SK-N-MC (cell line): ENCODE results near the gene PIK3CB.
"Not testable (repeated sequence)": the region's sequence is repeated elsewhere in the genome, so short reads cannot be mapped to it uniquely, and the experiment has no call there.

Experiments
- DNase-seq: peaks from one replicate; pipeline ENCODE4 v3.0.0-alpha.2; 2011; ENCODE audit warnings: low read depth, low spot score
- H3K27ac ChIP-seq: fragments of 200-600 bp; sonication (generic); 2 replicates; pipeline ENCODE4 v1.5.1; 2016; ENCODE audit warnings: mixed run types
- H3K36me3 ChIP-seq: fragments of 200-600 bp; sonication (generic); 2 replicates; pipeline ENCODE4 v1.6.1; 2017; ENCODE audit warnings: antibody characterized with exemption, low read length, mixed read lengths; ENCODE audit not compliant: insufficient read depth
- H3K4me3 ChIP-seq: fragments of 200-600 bp; sonication (generic); 2 replicates; pipeline ENCODE4 v1.5.1; 2016
- H3K9ac ChIP-seq: fragments of 200-600 bp; sonication (generic); 2 replicates; pipeline ENCODE4 v1.8.0; 2017; ENCODE audit warnings: mixed run types, mixed read lengths; ENCODE audit not compliant: insufficient read length
- H3K9me3 ChIP-seq: fragments of 200-600 bp; sonication (generic); 2 replicates; pipeline ENCODE4 v1.6.1; 2017; ENCODE audit warnings: low read depth, mild to moderate bottlenecking, antibody characterized with exemption, low read length, moderate library complexity, mixed read lengths
- EZH2 ChIP-seq: fragments of 200-600 bp; sonication (generic); IDR thresholded peaks from one replicate; pipeline ENCODE4 v1.6.1; 2017; ENCODE audit warnings: antibody characterized with exemption
- FOXP2 ChIP-seq: optimal IDR thresholded peaks from 2 replicates; pipeline ENCODE3; 2011; ENCODE audit warnings: mild to moderate bottlenecking, moderate library complexity; ENCODE audit not compliant: insufficient read depth; ENCODE audit errors: extremely low read length, control extremely low read depth
- POLR2AphosphoS5 ChIP-seq: IDR thresholded peaks from 2 replicates; pipeline ENCODE4 v1.6.1; 2012; ENCODE audit warnings: mild to moderate bottlenecking, low read depth, low read length, borderline replicate concordance

Gene PIK3CB

GRCh38 chr3:138835397-138835757, 649 bp upstream of the PIK3CB start:
- Histone ChIP-seq H3K4me3 (peak overlapping the region; percentile 90), H3K27ac (peak overlapping the region; percentile 86), H3K9ac (peak overlapping the region; percentile 89), H3K36me3 (no peaks in the 10 kb centered on the region), H3K9me3 (no peaks in the 10 kb centered on the region)
- TF ChIP-seq POLR2AphosphoS5, result no peak
- no peak for TF ChIP-seq EZH2
- no peak for TF ChIP-seq FOXP2
- DNase-seq, result no peak

GRCh38 chr3:138833899-138834595, 681 bp downstream of the PIK3CB start:
- H3K9me3 ChIP-seq, result no peaks in the 10 kb centered on the region
- H3K4me3 ChIP-seq, result peak overlapping the region; percentile 90
- no peak overlapping the region for H3K27ac ChIP-seq
- H3K9ac ChIP-seq, result peak overlapping the region; percentile 81
- no peak for DNase-seq
- TF ChIP-seq POLR2AphosphoS5 (no peak), FOXP2 (no peak), EZH2 (no peak)
- H3K36me3 ChIP-seq, result no peaks in the 10 kb centered on the region

- DNase-seq, H3K4me3 ChIP-seq: not testable (repeated sequence)
Observed at GRCh38 chr3:138832473-138833057, 2.2 kb downstream of the PIK3CB start.

GRCh38 chr3:138829886-138830510, 4.7 kb downstream of the PIK3CB start:
- TF ChIP-seq EZH2 (no peak), FOXP2 (no peak), POLR2AphosphoS5 (no peak)
- H3K36me3 ChIP-seq, result no peaks in the 10 kb centered on the region
- no peak overlapping the region for H3K4me3 ChIP-seq
- no peak overlapping the region for H3K27ac ChIP-seq
- DNase-seq, result no peak
- no peak overlapping the region for H3K9ac ChIP-seq
- no peaks in the 10 kb centered on the region for H3K9me3 ChIP-seq

More at GRCh38 chr3:138832473-138833057, 2.2 kb downstream of the PIK3CB start:
- H3K27ac ChIP-seq, H3K9me3 ChIP-seq, H3K36me3 ChIP-seq, H3K9ac ChIP-seq: not testable (repeated sequence)

GRCh38 chr3:138829097-138829496, 5.6 kb downstream of the PIK3CB start:
- Histone ChIP-seq H3K36me3 (no peaks in the 10 kb centered on the region), H3K9ac (no peak overlapping the region), H3K4me3 (no peak overlapping the region), H3K9me3 (no peaks in the 10 kb centered on the region), H3K27ac (no peak overlapping the region)
- no peak for DNase-seq
- TF ChIP-seq POLR2AphosphoS5 (no peak), FOXP2 (no peak), EZH2 (no peak)

- no peaks in the 10 kb centered on the region for H3K36me3 ChIP-seq
- no peaks in the 10 kb centered on the region for H3K9me3 ChIP-seq
- H3K9ac ChIP-seq, result no peak overlapping the region
- H3K27ac ChIP-seq, result no peak overlapping the region
- no peak for DNase-seq
- TF ChIP-seq EZH2, result no peak
- no peak for TF ChIP-seq FOXP2
- TF ChIP-seq POLR2AphosphoS5, result no peak
- no peak overlapping the region for H3K4me3 ChIP-seq
Observed at GRCh38 chr3:138827222-138827621, 7.5 kb downstream of the PIK3CB start.

GRCh38 chr3:138825336-138825735, 9.4 kb downstream of the PIK3CB start:
- Histone ChIP-seq H3K9ac (no peak overlapping the region), H3K27ac (no peak overlapping the region), H3K36me3 (no peaks in the 10 kb centered on the region), H3K4me3 (no peak overlapping the region), H3K9me3 (no peaks in the 10 kb centered on the region)
- no peak for DNase-seq
- no peak for TF ChIP-seq FOXP2
- no peak for TF ChIP-seq POLR2AphosphoS5
- no peak for TF ChIP-seq EZH2

GRCh38 chr3:138824114-138824506, 10.6 kb downstream of the PIK3CB start:
- no peak for DNase-seq
- no peaks in the 10 kb centered on the region for H3K9me3 ChIP-seq
- no peak overlapping the region for H3K4me3 ChIP-seq
- no peaks in the 10 kb centered on the region for H3K36me3 ChIP-seq
- TF ChIP-seq POLR2AphosphoS5 (no peak), FOXP2 (no peak), EZH2 (no peak)
- no peak overlapping the region for H3K9ac ChIP-seq
- H3K27ac ChIP-seq, result no peak overlapping the region

GRCh38 chr3:138820379-138820778, 14.3 kb downstream of the PIK3CB start:
- not testable (repeated sequence) for H3K4me3 ChIP-seq, DNase-seq, H3K36me3 ChIP-seq, H3K9ac ChIP-seq, H3K27ac ChIP-seq, H3K9me3 ChIP-seq
